Measurements from ENCODE around the gene CDH2. TPM values are rescaled to one million over a fixed set of nuclear protein-coding genes. Genes with fewer than 3 reads are reported as not detected.
A peak's percentile ranks its signal among the peaks of the same experiment; 100 is the strongest.

CDH2 gene
- total RNA-seq, 4 donors from 2014 or later: 0.47 to 1.7 (median 1.1) TPM; not detected in 1

DNA sequence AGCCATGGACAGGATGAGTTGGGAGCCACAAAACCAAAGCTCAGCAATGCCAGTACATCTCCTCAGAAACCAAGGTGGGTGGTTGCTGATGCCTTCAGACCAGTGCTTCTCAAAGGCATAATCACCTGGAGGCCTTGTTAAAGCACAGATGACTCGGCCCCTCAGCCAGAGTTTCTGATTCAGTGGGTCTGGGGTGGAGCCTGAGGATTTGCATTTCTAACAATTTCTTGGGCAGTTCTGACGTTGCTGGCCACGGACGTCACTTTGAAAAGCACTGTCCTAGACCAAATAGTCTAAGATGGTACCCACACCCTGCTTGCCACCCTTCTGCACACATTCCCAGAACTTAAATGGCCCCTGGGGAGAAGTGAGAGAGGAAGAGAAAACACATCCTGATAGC, 24.1 kb upstream of the CDH2 start:
- Histone ChIP-seq H3K27me3 (no peaks in the 10 kb centered on the region), H3K4me1 (no peaks in the 10 kb centered on the region), H3K9me3 (no peaks in the 10 kb centered on the region), H3K27ac (no peak overlapping the region), H3K36me3 (no peaks in the 10 kb centered on the region), H3K4me3 (no peak overlapping the region)
- DNase-seq (ENCODE audit: low spot score in 2 of 2): no peak
- WGBS: 71% methylated on average over 4 of the region's 4 CpGs
- TF ChIP-seq, protein P1, sequence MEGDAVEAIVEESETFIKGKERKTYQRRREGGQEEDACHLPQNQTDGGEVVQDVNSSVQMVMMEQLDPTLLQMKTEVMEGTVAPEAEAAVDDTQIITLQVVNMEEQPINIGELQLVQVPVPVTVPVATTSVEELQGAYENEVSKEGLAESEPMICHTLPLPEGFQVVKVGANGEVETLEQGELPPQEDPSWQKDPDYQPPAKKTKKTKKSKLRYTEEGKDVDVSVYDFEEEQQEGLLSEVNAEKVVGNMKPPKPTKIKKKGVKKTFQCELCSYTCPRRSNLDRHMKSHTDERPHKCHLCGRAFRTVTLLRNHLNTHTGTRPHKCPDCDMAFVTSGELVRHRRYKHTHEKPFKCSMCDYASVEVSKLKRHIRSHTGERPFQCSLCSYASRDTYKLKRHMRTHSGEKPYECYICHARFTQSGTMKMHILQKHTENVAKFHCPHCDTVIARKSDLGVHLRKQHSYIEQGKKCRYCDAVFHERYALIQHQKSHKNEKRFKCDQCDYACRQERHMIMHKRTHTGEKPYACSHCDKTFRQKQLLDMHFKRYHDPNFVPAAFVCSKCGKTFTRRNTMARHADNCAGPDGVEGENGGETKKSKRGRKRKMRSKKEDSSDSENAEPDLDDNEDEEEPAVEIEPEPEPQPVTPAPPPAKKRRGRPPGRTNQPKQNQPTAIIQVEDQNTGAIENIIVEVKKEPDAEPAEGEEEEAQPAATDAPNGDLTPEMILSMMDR (IDR thresholded peaks at IDR 0.05): no peak
- TF ChIP-seq POLR2AphosphoS5 (IDR thresholded peaks at IDR 0.05): no peak
- TF ChIP-seq POLR2A (IDR thresholded peaks at IDR 0.05): no peak
- no peak for TF ChIP-seq EP300 (IDR thresholded peaks at IDR 0.05)

DNA sequence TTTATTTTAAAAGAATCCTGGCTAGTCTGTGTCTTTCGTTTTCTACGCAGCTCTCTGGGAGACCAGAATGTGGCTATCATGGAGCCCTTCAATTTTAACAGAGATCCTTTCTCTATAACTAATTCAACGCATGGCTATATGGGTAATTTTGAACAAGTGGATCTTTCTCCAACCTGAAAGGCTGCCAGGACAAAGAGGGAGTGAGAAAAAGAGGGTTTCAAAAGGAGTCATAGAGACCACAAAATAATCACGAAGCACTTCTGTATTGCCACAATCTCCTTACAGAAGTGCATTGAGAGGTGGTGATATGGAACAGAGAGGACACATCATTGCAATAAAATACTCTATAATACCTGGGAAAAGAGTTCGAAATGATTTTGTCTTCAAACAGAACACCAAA, 21.7 kb upstream of the CDH2 start:
- 90% methylated on average over 5 of the region's 5 CpGs for WGBS
- no peak for TF ChIP-seq POLR2AphosphoS5 (IDR thresholded peaks at IDR 0.05)
- no peak for TF ChIP-seq POLR2A (IDR thresholded peaks at IDR 0.05)
- TF ChIP-seq, protein P1 (IDR thresholded peaks at IDR 0.05): no peak
- TF ChIP-seq EP300 (IDR thresholded peaks at IDR 0.05): no peak
- no peaks in the 10 kb centered on the region for H3K4me1 ChIP-seq
- H3K27me3 ChIP-seq: no peaks in the 10 kb centered on the region
- no peak for DNase-seq (ENCODE audit: low spot score in 2 of 2)
- H3K27ac ChIP-seq: no peak overlapping the region
- no peak overlapping the region for H3K4me3 ChIP-seq
- H3K36me3 ChIP-seq: no peaks in the 10 kb centered on the region
- H3K9me3 ChIP-seq: no peaks in the 10 kb centered on the region

DNA sequence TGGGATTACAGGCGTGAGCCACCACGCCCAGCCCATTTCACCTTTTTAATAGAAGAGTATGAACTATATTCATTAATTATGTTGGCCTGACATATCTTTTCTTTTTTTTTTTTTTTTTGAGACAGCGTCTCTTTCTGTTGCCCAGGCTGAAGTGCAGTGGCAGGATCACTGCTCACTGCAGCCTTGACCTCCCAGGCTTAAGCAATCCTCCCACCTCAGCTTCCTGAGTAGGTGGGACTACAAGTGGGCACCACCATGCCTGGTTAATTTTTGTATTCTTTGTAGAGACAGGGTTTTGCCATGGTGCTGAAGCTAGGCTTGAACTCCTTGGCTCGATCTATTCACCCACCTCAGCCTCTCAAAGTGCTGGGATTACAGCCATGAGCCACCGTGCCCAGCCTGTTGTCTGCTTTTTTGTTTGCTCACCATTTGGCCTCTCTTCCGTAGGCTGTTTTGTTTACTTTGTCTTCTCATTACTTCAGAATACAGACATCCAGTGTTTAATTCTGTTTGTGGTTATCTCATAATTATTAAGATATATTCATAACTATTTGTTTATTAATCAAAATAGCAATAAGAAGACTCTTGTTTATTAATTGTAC, 16.3 kb upstream of the CDH2 start:
- Histone ChIP-seq H3K36me3 (no peaks in the 10 kb centered on the region), H3K4me1 (no peaks in the 10 kb centered on the region), H3K9me3 (no peaks in the 10 kb centered on the region), H3K27ac (no peak overlapping the region), H3K4me3 (no peak overlapping the region), H3K27me3 (no peaks in the 10 kb centered on the region)
- no peak for DNase-seq (ENCODE audit: low spot score in 2 of 2)
- 84% methylated on average over 6 of the region's 6 CpGs for WGBS
- TF ChIP-seq EP300 (IDR thresholded peaks at IDR 0.05): no peak
- TF ChIP-seq POLR2A (IDR thresholded peaks at IDR 0.05): no peak
- TF ChIP-seq, protein P1 (IDR thresholded peaks at IDR 0.05): no peak
- no peak for TF ChIP-seq POLR2AphosphoS5 (IDR thresholded peaks at IDR 0.05)

DNA sequence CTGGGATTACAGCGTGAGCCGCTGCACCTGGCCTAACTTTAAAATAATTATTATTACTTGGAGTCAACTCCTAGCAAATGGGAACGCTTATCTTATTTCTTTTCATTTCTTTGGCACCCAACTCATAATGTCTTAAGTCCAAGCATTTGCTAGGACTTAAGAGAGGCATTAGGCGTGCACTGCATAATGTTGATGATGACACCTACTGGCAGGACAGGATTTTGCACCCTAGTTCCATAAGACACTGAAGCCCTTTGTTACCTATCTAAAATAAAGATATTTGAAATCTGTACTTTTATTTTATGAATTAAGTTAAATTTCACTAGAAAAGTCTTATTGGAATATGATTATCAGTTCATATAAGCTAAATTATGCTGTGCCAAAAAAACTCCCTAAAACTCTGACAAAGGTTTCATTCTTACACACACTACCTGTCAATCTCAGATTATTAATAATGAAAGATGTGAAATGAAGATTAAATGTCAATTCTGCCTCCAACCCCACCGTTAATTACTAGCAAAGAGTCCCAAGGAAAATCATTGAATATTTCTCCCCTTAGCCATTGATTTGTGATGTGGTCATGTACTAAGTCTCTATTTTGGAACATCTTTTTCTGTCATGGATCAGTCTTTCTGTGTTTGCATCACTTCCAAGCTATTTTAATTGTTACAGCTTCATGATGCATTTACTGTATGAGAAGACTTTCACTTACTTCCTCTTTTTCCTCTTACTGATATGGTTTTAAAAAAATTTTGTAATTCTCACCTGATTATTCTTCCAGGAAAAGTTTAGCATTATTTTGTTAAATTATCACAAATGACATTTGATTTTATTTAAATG, 12.7 kb upstream of the CDH2 start:
- Histone ChIP-seq H3K27me3 (no peaks in the 10 kb centered on the region), H3K9me3 (no peaks in the 10 kb centered on the region), H3K27ac (no peak overlapping the region), H3K4me3 (no peak overlapping the region), H3K4me1 (no peaks in the 10 kb centered on the region), H3K36me3 (no peaks in the 10 kb centered on the region)
- WGBS: 70% methylated on average over 5 of the region's 5 CpGs
- no peak for DNase-seq (ENCODE audit: low spot score in 2 of 2)
- no peak for TF ChIP-seq EP300 (IDR thresholded peaks at IDR 0.05)
- TF ChIP-seq, protein P1 (IDR thresholded peaks at IDR 0.05): peak in 1 of 2 donors; percentile 31

DNA sequence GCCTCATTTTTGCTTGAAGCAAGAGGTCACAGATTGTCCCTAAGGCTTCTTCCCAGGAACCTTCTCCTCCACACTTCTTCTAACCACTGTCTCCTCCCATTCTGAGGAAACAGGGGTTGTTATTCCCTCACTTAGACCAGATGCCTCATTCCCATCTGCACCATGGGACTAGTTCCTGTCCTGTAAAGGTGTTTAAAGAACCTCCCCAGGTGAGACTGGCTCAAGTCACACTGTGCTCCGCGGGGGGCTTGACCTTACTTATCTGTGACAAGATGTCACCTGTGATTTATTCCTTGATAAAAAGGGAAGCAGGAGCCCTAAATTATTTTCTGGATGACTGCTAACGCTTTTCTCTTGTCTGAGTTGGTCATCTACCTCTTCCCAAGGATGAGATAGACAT, 8.2 kb upstream of the CDH2 start:
- WGBS: 51% methylated on average over 3 of the region's 3 CpGs
- TF ChIP-seq, protein P1 (IDR thresholded peaks at IDR 0.05): no peak
- peaks cover 5% of the 10 kb centered on the region for H3K27me3 ChIP-seq

More for the DNA sequence above, 8.2 kb upstream of the CDH2 start:
- Histone ChIP-seq H3K36me3 (no peaks in the 10 kb centered on the region), H3K9me3 (no peaks in the 10 kb centered on the region), H3K27ac (no peak overlapping the region), H3K4me1 (no peaks in the 10 kb centered on the region), H3K4me3 (no peak overlapping the region)
- DNase-seq (ENCODE audit: low spot score in 2 of 2): no peak

Measured in suprapubic skin (tissue), 4 donors.